Activated CD8-positive, alpha-beta memory T cell treated with anti-CD3 and anti-CD28 coated beads for 1 hour (primary cell): Measurements from ENCODE around the gene VGF.
"Not testable (repeated sequence)": the region's sequence is repeated elsewhere in the genome, so short reads cannot be mapped to it uniquely, and the experiment has no call there.

Experiments
- DNase-seq, 2 donors: peaks; one replicate each; pipeline ENCODE4 v3.0.0-alpha.2; 2020; ENCODE audit warnings: low read depth in 1 of 2; ENCODE audit errors: extremely low read depth in 1 of 2

Gene VGF

GRCh38 chr7:101140339-101140699 lies 25.1 kb downstream of the VGF start:
- DNase-seq, result no peak

- peak; percentile 69 to 71 for DNase-seq
These were observed 27.0 kb downstream of the VGF start for GRCh38 chr7:101138213-101138870.

- DNase-seq, result no peak
These were observed 27.6 kb downstream of the VGF start for GRCh38 chr7:101137651-101138212.

GRCh38 chr7:101134399-101134980 lies 30.9 kb downstream of the VGF start:
- no peak for DNase-seq

GRCh38 chr7:101133621-101134398 lies 31.6 kb downstream of the VGF start:
- no peak for DNase-seq

- not testable (repeated sequence) for DNase-seq
These were observed 32.5 kb downstream of the VGF start for GRCh38 chr7:101132626-101133600.

- no peak for DNase-seq
These were observed 35.7 kb downstream of the VGF start for GRCh38 chr7:101129603-101130117.

GRCh38 chr7:101128040-101128834 lies 37.1 kb downstream of the VGF start:
- no peak for DNase-seq

- no peak for DNase-seq
These were observed 37.8 kb downstream of the VGF start for GRCh38 chr7:101127460-101128039.

- DNase-seq, result peak; percentile 17 to 31
These were observed 38.5 kb downstream of the VGF start, which contains the start of gene SERPINE1 for GRCh38 chr7:101126651-101127459. Gene SERPINE1, plus strand, starts transcription at chr7:101127104. Its CDS starts 1,290 bp downstream, at chr7:101128394.

GRCh38 chr7:101125989-101126650 lies 39.2 kb downstream of the VGF start:
- no peak for DNase-seq

- no peak for DNase-seq
These were observed 40.9 kb downstream of the VGF start for GRCh38 chr7:101124376-101125056.

- no peak for DNase-seq
These were observed 41.7 kb downstream of the VGF start for GRCh38 chr7:101123703-101124068.

- no peak for DNase-seq
These were observed 42.3 kb downstream of the VGF start for GRCh38 chr7:101122933-101123702.

- no peak for DNase-seq
These were observed 43.1 kb downstream of the VGF start for GRCh38 chr7:101121991-101122932.
